GM23338 (cell line): ENCODE data around the gene ZNF581. TPM values are rescaled to one million over a fixed set of nuclear protein-coding genes. Genes with fewer than 3 reads are reported as not detected.
A peak's percentile ranks its signal among the peaks of the same experiment; 100 is the strongest.

Source experiments
- ATAC-seq: fragments of 200-7000 bp; cut with Tn5 transposase; 3 replicates; pipeline ENCODE4 v1.9.1; 2020
- DNase-seq: peaks from one replicate; pipeline ENCODE4 v3.0.0-alpha.2; 2015; ENCODE audit warnings: low spot score
- H2AFZ ChIP-seq: fragments of 200-600 bp; sonication (generic); 2 replicates; pipeline ENCODE4 v1.8.0; 2016; ENCODE audit warnings: antibody characterized with exemption, mild to moderate bottlenecking, moderate library complexity
- H3F3A ChIP-seq: fragments of 200-600 bp; sonication (generic); replicated peaks from 2 replicates; pipeline ENCODE4 v1.8.0; 2017; ENCODE audit warnings: antibody characterized with exemption, mixed run types, low read depth
- H3K27ac ChIP-seq: fragments of 200-600 bp; sonication (generic); 2 replicates; pipeline ENCODE4 v1.6.1; 2016; ENCODE audit warnings: low read depth
- H3K27me3 ChIP-seq: fragments of 200-600 bp; sonication (generic); 2 replicates; pipeline ENCODE4 v1.8.0; 2016; ENCODE audit warnings: mild to moderate bottlenecking, mixed run types, moderate library complexity; ENCODE audit not compliant: insufficient read depth
- H3K36me3 ChIP-seq: fragments of 200-600 bp; sonication (generic); 2 replicates; pipeline ENCODE4 v1.8.0; 2016; ENCODE audit warnings: mild to moderate bottlenecking; ENCODE audit not compliant: insufficient read depth
- H3K4me1 ChIP-seq: fragments of 200-600 bp; sonication (generic); 2 replicates; pipeline ENCODE4 v1.8.0; 2016; ENCODE audit warnings: mild to moderate bottlenecking, moderate library complexity; ENCODE audit not compliant: insufficient read depth
- H3K4me2 ChIP-seq: fragments of 200-600 bp; sonication (generic); 2 replicates; pipeline ENCODE4 v1.7.1; 2017; ENCODE audit warnings: mixed run types
- H3K4me3 ChIP-seq: fragments of 200-600 bp; sonication (generic); 2 replicates; pipeline ENCODE4 v1.6.1; 2016; ENCODE audit warnings: mixed run types
- H3K79me2 ChIP-seq: fragments of 200-600 bp; sonication (generic); replicated peaks from 2 replicates; pipeline ENCODE4 v1.8.0; 2017; ENCODE audit warnings: mild to moderate bottlenecking; ENCODE audit not compliant: insufficient read depth
- H3K9me2 ChIP-seq: fragments of 200-600 bp; sonication (generic); 2 replicates; pipeline ENCODE4 v1.8.0; 2017; ENCODE audit not compliant: insufficient read depth
- H4K20me1 ChIP-seq: fragments of 200-600 bp; sonication (generic); replicated peaks from 2 replicates; pipeline ENCODE4 v1.8.0; 2017; ENCODE audit warnings: mild to moderate bottlenecking; ENCODE audit not compliant: insufficient read depth
- H3K27ac Mint-ChIP-seq: 2 replicates; pipeline ENCODE4 v1.8.0; 2020; ENCODE audit warnings: inconsistent platforms, mild to moderate bottlenecking, moderate library complexity, mixed read lengths
- H3K27me3 Mint-ChIP-seq: 3 replicates; pipeline ENCODE4 v1.8.0; 2022; ENCODE audit warnings: low read depth, mild to moderate bottlenecking, moderate library complexity, mixed read lengths, inconsistent platforms; ENCODE audit not compliant: insufficient read depth, poor library complexity
- H3K36me3 Mint-ChIP-seq: 3 replicates; pipeline ENCODE4 v1.8.0; 2021; ENCODE audit warnings: low read depth, mild to moderate bottlenecking, inconsistent platforms, moderate library complexity, mixed read lengths
- H3K4me1 Mint-ChIP-seq: 3 replicates; pipeline ENCODE4 v1.8.0; 2020; ENCODE audit warnings: mild to moderate bottlenecking, inconsistent platforms, mixed read lengths
- H3K4me3 Mint-ChIP-seq: 3 replicates; pipeline ENCODE4 v1.8.0; 2021; ENCODE audit warnings: moderate library complexity, mild to moderate bottlenecking, inconsistent platforms, mixed read lengths
- H3K9me3 Mint-ChIP-seq: 3 replicates; pipeline ENCODE4 v1.8.0; 2020; ENCODE audit warnings: moderate library complexity, mild to moderate bottlenecking, inconsistent platforms, mixed read lengths
- CREB1 ChIP-seq: fragments of 250-450 bp; sonication (Bioruptor Pico); IDR thresholded peaks from 2 replicates; pipeline ENCODE4 v1.5.0; 2020; ENCODE audit warnings: low read depth, mild to moderate bottlenecking, moderate library complexity
- EZH2 ChIP-seq: fragments of 200-600 bp; sonication (generic); IDR thresholded peaks from one replicate; pipeline ENCODE4 v1.8.0; 2017; ENCODE audit warnings: antibody characterized with exemption, mild to moderate bottlenecking, low read depth; ENCODE audit not compliant: unreplicated experiment
- EZH2phosphoT487 ChIP-seq: fragments of 200-600 bp; sonication (generic); IDR thresholded peaks from one replicate; pipeline ENCODE4 v1.8.1; 2018; ENCODE audit warnings: antibody characterized with exemption; ENCODE audit not compliant: unreplicated experiment
- JUNB ChIP-seq: IDR thresholded peaks from one replicate; pipeline ENCODE4 v1.6.1; 2016; ENCODE audit warnings: antibody characterized with exemption; ENCODE audit not compliant: unreplicated experiment
- NANOG ChIP-seq: IDR thresholded peaks from 2 replicates; pipeline ENCODE4 v1.6.1; 2016; ENCODE audit warnings: antibody characterized with exemption, borderline replicate concordance
- POLR2AphosphoS5 ChIP-seq: IDR thresholded peaks from 2 replicates; pipeline ENCODE4 v1.6.1; 2016; ENCODE audit warnings: antibody characterized with exemption, low read depth
- STAT1 ChIP-seq: IDR thresholded peaks from one replicate; pipeline ENCODE4 v1.6.1; 2016; ENCODE audit warnings: antibody characterized with exemption; ENCODE audit not compliant: unreplicated experiment
- ZNF114 ChIP-seq: fragments of 250-450 bp; sonication (Bioruptor Pico); IDR thresholded peaks from 2 replicates; pipeline ENCODE4 v1.5.0; 2020; ENCODE audit warnings: mild to moderate bottlenecking, moderate library complexity
- ZNF331 ChIP-seq: fragments of 250-450 bp; sonication (Bioruptor Pico); IDR thresholded peaks from 2 replicates; pipeline ENCODE4 v1.5.0; 2020; ENCODE audit warnings: low read depth, mild to moderate bottlenecking, moderate library complexity
- polyA plus RNA-seq: library from polyadenylated mRNA; unstranded; fragments of >200 nt; fragmentation: Nextera tagmentation; extraction: Ambion mirVana; gene quantifications from 2 replicates; pipeline ENCODE4 v1.2.1, GENCODE V29; 2016
- total RNA-seq: library from RNA; depleted of rRNA; stranded (reverse); fragments of >200 nt; shearing (Covaris generic); gene quantifications from 2 replicates; pipeline ENCODE4 v1.2.3, GENCODE V29; 2014
- TF ChIP-seq, protein P1 (sequence below), 2 experiments: fragments of 200-600 bp in 1 of 2; sonication (generic) in 1 of 2; conservative IDR thresholded peaks; 2 replicates each; pipeline versions ENCODE4 v1.5.1 to v1.6.1; 2016 to 2017; ENCODE audit warnings: antibody characterized with exemption in 2 of 2, low read depth in 2 of 2, mild to moderate bottlenecking in 2 of 2, moderate library complexity in 1 of 2
- TF ChIP-seq, protein P2 (sequence below): IDR thresholded peaks from 2 replicates; pipeline ENCODE4 v1.6.1; 2016; ENCODE audit warnings: antibody characterized with exemption
- TF ChIP-seq, protein P3 (sequence below): fragments of 250-450 bp; sonication (Bioruptor Pico); IDR thresholded peaks from 2 replicates; pipeline ENCODE4 v1.5.0; 2020; ENCODE audit warnings: mild to moderate bottlenecking, moderate library complexity
- TF ChIP-seq, protein P4 (sequence below): IDR thresholded peaks from one replicate; pipeline ENCODE4 v1.6.1; 2018; ENCODE audit warnings: antibody characterized with exemption; ENCODE audit not compliant: unreplicated experiment

The ZNF581 gene
- total and polyA plus RNA-seq, 2 experiments from 2014 or later: 48.5 to 87.6 TPM

DNA sequence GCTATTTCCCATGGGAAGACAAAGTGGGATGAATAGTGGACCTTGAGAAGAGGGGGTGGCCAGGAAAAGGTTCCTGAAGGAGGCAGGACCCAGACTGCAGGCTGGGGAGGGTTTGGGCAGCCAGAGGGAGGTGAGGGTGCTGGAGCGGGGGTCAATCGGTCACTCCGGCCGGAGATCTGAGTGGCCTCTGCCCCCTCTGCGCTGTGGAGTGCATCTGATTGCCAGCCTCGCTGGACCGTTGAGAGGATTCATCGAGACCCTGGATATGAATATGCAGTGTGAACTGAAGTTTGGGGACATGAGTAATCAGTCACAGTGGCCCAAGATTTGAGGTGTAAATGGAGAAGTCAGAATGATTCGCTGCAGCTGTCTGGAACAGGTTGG lies 8.1 kb upstream of the ZNF581 start:
- no peak for TF ChIP-seq EZH2
- TF ChIP-seq POLR2AphosphoS5: no peak
- TF ChIP-seq JUNB: no peak
- TF ChIP-seq NANOG: no peak
- TF ChIP-seq, protein P1, sequence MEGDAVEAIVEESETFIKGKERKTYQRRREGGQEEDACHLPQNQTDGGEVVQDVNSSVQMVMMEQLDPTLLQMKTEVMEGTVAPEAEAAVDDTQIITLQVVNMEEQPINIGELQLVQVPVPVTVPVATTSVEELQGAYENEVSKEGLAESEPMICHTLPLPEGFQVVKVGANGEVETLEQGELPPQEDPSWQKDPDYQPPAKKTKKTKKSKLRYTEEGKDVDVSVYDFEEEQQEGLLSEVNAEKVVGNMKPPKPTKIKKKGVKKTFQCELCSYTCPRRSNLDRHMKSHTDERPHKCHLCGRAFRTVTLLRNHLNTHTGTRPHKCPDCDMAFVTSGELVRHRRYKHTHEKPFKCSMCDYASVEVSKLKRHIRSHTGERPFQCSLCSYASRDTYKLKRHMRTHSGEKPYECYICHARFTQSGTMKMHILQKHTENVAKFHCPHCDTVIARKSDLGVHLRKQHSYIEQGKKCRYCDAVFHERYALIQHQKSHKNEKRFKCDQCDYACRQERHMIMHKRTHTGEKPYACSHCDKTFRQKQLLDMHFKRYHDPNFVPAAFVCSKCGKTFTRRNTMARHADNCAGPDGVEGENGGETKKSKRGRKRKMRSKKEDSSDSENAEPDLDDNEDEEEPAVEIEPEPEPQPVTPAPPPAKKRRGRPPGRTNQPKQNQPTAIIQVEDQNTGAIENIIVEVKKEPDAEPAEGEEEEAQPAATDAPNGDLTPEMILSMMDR (conservative IDR thresholded peaks at IDR 0.05; ENCODE audit: low read depth in 2 of 2): no peak
- TF ChIP-seq, protein P2, sequence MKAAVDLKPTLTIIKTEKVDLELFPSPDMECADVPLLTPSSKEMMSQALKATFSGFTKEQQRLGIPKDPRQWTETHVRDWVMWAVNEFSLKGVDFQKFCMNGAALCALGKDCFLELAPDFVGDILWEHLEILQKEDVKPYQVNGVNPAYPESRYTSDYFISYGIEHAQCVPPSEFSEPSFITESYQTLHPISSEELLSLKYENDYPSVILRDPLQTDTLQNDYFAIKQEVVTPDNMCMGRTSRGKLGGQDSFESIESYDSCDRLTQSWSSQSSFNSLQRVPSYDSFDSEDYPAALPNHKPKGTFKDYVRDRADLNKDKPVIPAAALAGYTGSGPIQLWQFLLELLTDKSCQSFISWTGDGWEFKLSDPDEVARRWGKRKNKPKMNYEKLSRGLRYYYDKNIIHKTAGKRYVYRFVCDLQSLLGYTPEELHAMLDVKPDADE: no peak
- TF ChIP-seq STAT1: no peak
- TF ChIP-seq, protein P3, sequence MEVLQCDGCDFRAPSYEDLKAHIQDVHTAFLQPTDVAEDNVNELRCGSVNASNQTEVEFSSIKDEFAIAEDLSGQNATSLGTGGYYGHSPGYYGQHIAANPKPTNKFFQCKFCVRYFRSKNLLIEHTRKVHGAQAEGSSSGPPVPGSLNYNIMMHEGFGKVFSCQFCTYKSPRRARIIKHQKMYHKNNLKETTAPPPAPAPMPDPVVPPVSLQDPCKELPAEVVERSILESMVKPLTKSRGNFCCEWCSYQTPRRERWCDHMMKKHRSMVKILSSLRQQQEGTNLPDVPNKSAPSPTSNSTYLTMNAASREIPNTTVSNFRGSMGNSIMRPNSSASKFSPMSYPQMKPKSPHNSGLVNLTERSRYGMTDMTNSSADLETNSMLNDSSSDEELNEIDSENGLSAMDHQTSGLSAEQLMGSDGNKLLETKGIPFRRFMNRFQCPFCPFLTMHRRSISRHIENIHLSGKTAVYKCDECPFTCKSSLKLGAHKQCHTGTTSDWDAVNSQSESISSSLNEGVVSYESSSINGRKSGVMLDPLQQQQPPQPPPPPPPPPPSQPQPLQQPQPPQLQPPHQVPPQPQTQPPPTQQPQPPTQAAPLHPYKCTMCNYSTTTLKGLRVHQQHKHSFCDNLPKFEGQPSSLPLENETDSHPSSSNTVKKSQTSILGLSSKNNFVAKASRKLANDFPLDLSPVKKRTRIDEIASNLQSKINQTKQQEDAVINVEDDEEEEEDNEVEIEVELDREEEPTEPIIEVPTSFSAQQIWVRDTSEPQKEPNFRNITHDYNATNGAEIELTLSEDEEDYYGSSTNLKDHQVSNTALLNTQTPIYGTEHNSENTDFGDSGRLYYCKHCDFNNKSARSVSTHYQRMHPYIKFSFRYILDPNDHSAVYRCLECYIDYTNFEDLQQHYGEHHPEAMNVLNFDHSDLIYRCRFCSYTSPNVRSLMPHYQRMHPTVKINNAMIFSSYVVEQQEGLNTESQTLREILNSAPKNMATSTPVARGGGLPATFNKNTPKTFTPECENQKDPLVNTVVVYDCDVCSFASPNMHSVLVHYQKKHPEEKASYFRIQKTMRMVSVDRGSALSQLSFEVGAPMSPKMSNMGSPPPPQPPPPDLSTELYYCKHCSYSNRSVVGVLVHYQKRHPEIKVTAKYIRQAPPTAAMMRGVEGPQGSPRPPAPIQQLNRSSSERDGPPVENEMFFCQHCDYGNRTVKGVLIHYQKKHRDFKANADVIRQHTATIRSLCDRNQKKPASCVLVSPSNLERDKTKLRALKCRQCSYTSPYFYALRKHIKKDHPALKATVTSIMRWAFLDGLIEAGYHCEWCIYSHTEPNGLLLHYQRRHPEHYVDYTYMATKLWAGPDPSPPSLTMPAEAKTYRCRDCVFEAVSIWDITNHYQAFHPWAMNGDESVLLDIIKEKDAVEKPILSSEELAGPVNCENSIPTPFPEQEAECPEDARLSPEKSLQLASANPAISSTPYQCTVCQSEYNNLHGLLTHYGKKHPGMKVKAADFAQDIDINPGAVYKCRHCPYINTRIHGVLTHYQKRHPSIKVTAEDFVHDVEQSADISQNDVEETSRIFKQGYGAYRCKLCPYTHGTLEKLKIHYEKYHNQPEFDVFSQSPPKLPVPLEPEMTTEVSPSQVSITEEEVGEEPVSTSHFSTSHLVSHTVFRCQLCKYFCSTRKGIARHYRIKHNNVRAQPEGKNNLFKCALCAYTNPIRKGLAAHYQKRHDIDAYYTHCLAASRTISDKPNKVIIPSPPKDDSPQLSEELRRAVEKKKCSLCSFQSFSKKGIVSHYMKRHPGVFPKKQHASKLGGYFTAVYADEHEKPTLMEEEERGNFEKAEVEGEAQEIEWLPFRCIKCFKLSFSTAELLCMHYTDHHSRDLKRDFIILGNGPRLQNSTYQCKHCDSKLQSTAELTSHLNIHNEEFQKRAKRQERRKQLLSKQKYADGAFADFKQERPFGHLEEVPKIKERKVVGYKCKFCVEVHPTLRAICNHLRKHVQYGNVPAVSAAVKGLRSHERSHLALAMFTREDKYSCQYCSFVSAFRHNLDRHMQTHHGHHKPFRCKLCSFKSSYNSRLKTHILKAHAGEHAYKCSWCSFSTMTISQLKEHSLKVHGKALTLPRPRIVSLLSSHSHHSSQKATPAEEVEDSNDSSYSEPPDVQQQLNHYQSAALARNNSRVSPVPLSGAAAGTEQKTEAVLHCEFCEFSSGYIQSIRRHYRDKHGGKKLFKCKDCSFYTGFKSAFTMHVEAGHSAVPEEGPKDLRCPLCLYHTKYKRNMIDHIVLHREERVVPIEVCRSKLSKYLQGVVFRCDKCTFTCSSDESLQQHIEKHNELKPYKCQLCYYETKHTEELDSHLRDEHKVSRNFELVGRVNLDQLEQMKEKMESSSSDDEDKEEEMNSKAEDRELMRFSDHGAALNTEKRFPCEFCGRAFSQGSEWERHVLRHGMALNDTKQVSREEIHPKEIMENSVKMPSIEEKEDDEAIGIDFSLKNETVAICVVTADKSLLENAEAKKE (CRISPR knock-in tag): no peak
- no peak for TF ChIP-seq ZNF114 (CRISPR knock-in tag)
- no peak for TF ChIP-seq CREB1
- no peak for TF ChIP-seq ZNF331 (CRISPR knock-in tag)
- TF ChIP-seq, protein P4, sequence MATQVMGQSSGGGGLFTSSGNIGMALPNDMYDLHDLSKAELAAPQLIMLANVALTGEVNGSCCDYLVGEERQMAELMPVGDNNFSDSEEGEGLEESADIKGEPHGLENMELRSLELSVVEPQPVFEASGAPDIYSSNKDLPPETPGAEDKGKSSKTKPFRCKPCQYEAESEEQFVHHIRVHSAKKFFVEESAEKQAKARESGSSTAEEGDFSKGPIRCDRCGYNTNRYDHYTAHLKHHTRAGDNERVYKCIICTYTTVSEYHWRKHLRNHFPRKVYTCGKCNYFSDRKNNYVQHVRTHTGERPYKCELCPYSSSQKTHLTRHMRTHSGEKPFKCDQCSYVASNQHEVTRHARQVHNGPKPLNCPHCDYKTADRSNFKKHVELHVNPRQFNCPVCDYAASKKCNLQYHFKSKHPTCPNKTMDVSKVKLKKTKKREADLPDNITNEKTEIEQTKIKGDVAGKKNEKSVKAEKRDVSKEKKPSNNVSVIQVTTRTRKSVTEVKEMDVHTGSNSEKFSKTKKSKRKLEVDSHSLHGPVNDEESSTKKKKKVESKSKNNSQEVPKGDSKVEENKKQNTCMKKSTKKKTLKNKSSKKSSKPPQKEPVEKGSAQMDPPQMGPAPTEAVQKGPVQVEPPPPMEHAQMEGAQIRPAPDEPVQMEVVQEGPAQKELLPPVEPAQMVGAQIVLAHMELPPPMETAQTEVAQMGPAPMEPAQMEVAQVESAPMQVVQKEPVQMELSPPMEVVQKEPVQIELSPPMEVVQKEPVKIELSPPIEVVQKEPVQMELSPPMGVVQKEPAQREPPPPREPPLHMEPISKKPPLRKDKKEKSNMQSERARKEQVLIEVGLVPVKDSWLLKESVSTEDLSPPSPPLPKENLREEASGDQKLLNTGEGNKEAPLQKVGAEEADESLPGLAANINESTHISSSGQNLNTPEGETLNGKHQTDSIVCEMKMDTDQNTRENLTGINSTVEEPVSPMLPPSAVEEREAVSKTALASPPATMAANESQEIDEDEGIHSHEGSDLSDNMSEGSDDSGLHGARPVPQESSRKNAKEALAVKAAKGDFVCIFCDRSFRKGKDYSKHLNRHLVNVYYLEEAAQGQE: no peak
- no peak for TF ChIP-seq EZH2phosphoT487
- Histone ChIP-seq H3K9me2 (peaks cover 3% of the 10 kb centered on the region; the same call in 1 of the 2 replicates), H3K4me2 (peak overlapping the region; percentile 98), H3K4me1 (peaks cover 9% of the 10 kb centered on the region), H2AFZ (peak overlapping the region; percentile 84; the same call in 1 of the 2 replicates), H4K20me1 (peaks cover 5% of the 10 kb centered on the region; the same call in 1 of the 2 replicates), H3K27me3 (no peaks in the 10 kb centered on the region), H3K79me2 (peaks cover 17% of the 10 kb centered on the region), H3F3A (peaks cover 21% of the 10 kb centered on the region), H3K27ac (0 out of 2 replicates have a peak overlapping the region, but pooled peaks have one; percentile 12), H3K4me3 (peak overlapping the region; percentile 84), H3K36me3 (no peaks in the 10 kb centered on the region)
- peaks cover 18% of the 10 kb centered on the region for H3K36me3 Mint-ChIP-seq
- peak overlapping the region; percentile 99 for H3K27ac Mint-ChIP-seq
- peaks cover 22% of the 10 kb centered on the region for H3K27me3 Mint-ChIP-seq
- peak overlapping the region; percentile 100 for H3K4me3 Mint-ChIP-seq
- H3K4me1 Mint-ChIP-seq: peaks cover 27% of the 10 kb centered on the region
- ATAC-seq: no peak
- no peak for DNase-seq
- peaks cover 8% of the 10 kb centered on the region for H3K9me3 Mint-ChIP-seq
